IPS-15b (cell line): Measurements from ENCODE around the gene RAET1G.
"Not testable (repeated sequence)": the region's sequence is repeated elsewhere in the genome, so short reads cannot be mapped to it uniquely, and the experiment has no call there.

Experiments used
- H3K27me3 ChIP-seq: one replicate; pipeline ENCODE4 v1.6.1; 2013; ENCODE audit warnings: low read length; ENCODE audit not compliant: control insufficient read depth, insufficient read depth
- H3K36me3 ChIP-seq: one replicate; pipeline ENCODE4 v1.6.1; 2013; ENCODE audit warnings: low read length; ENCODE audit not compliant: control insufficient read depth, insufficient read depth
- H3K4me1 ChIP-seq: one replicate; pipeline ENCODE4 v1.6.1; 2013; ENCODE audit warnings: mild to moderate bottlenecking, low read length; ENCODE audit not compliant: control insufficient read depth, insufficient read depth
- H3K4me3 ChIP-seq: one replicate; pipeline ENCODE4 v1.5.1; 2013; ENCODE audit warnings: low read depth, low read length
- H3K9ac ChIP-seq: one replicate; pipeline ENCODE4 v1.6.1; 2013; ENCODE audit warnings: low read depth, mild to moderate bottlenecking, low read length
- H3K9me3 ChIP-seq: one replicate; pipeline ENCODE4 v1.6.1; 2013; ENCODE audit warnings: mild to moderate bottlenecking, low read length; ENCODE audit not compliant: control insufficient read depth, insufficient read depth

The RAET1G gene

GRCh38 chr6:149922642-149923326 is at the start of gene RAET1G:
TSS of gene RAET1G (minus strand) at chr6:149923121. CDS start at chr6:149923010, 111 bp downstream.
- no peaks in the 10 kb centered on the region for H3K9me3 ChIP-seq
- H3K27me3 ChIP-seq, result peaks cover 86% of the 10 kb centered on the region
- peak within 1 kb of the TSS; percentile 52 for H3K4me3 ChIP-seq
- H3K4me1 ChIP-seq, result no peaks in the 10 kb centered on the region
- H3K36me3 ChIP-seq, result no peaks in the 10 kb centered on the region
- no peak within 1 kb of the TSS for H3K9ac ChIP-seq

GRCh38 chr6:149969635-149970034 is 46.7 kb upstream of the RAET1G start:
- peaks cover 96% of the 10 kb centered on the region for H3K27me3 ChIP-seq
- no peaks in the 10 kb centered on the region for H3K9me3 ChIP-seq
- no peaks in the 10 kb centered on the region for H3K36me3 ChIP-seq

GRCh38 chr6:149968909-149969308 is 46.0 kb upstream of the RAET1G start:
- H3K9ac ChIP-seq, H3K4me3 ChIP-seq, H3K9me3 ChIP-seq, H3K36me3 ChIP-seq, H3K4me1 ChIP-seq: not testable (repeated sequence)
- H3K27me3 ChIP-seq, result peaks cover 96% of the 10 kb centered on the region

More at GRCh38 chr6:149969635-149970034, 46.7 kb upstream of the RAET1G start:
- Histone ChIP-seq H3K9ac (no peak overlapping the region), H3K4me3 (no peak overlapping the region), H3K4me1 (no peaks in the 10 kb centered on the region)

GRCh38 chr6:149967999-149968398 is 45.1 kb upstream of the RAET1G start:
- peaks cover 97% of the 10 kb centered on the region for H3K27me3 ChIP-seq
- not testable (repeated sequence) for H3K4me3 ChIP-seq, H3K9ac ChIP-seq, H3K36me3 ChIP-seq, H3K4me1 ChIP-seq, H3K9me3 ChIP-seq

- no peak overlapping the region for H3K4me3 ChIP-seq
- H3K4me1 ChIP-seq, result no peaks in the 10 kb centered on the region
- no peaks in the 10 kb centered on the region for H3K36me3 ChIP-seq
- H3K9ac ChIP-seq, result no peak overlapping the region
- H3K27me3 ChIP-seq, result peaks cover 97% of the 10 kb centered on the region
- no peaks in the 10 kb centered on the region for H3K9me3 ChIP-seq
These were observed 44.7 kb upstream of the RAET1G start for GRCh38 chr6:149967591-149967990.

GRCh38 chr6:149966319-149966718 is 43.4 kb upstream of the RAET1G start:
- not testable (repeated sequence) for H3K9ac ChIP-seq, H3K4me1 ChIP-seq, H3K4me3 ChIP-seq, H3K9me3 ChIP-seq, H3K36me3 ChIP-seq
- H3K27me3 ChIP-seq, result peaks cover 98% of the 10 kb centered on the region

GRCh38 chr6:149965194-149966020 is 42.5 kb upstream of the RAET1G start:
- Histone ChIP-seq H3K36me3 (no peaks in the 10 kb centered on the region), H3K4me1 (no peaks in the 10 kb centered on the region), H3K9ac (no peak overlapping the region), H3K9me3 (no peaks in the 10 kb centered on the region), H3K4me3 (peak overlapping the region; percentile 75), H3K27me3 (peaks cover 99% of the 10 kb centered on the region)

GRCh38 chr6:149964308-149965193 is 41.6 kb upstream of the RAET1G start:
- no peaks in the 10 kb centered on the region for H3K9me3 ChIP-seq
- H3K27me3 ChIP-seq, result peaks cover 98% of the 10 kb centered on the region
- H3K4me1 ChIP-seq, result no peaks in the 10 kb centered on the region
- H3K36me3 ChIP-seq, result no peaks in the 10 kb centered on the region
- peak overlapping the region; percentile 75 for H3K4me3 ChIP-seq
- H3K9ac ChIP-seq, result peak overlapping the region; percentile 54

GRCh38 chr6:149963462-149964307 is 40.8 kb upstream of the RAET1G start, which contains the start of gene ULBP1:
TSS of gene ULBP1 (plus strand) at chr6:149963943. CDS start at chr6:149964050, 107 bp downstream.
- peaks cover 97% of the 10 kb centered on the region for H3K27me3 ChIP-seq
- no peaks in the 10 kb centered on the region for H3K9me3 ChIP-seq
- no peaks in the 10 kb centered on the region for H3K4me1 ChIP-seq
- H3K4me3 ChIP-seq, result peak within 1 kb of the TSS; percentile 75
- no peaks in the 10 kb centered on the region for H3K36me3 ChIP-seq
- peak within 1 kb of the TSS; percentile 54 for H3K9ac ChIP-seq

GRCh38 chr6:149963212-149963461 is 40.2 kb upstream of the RAET1G start:
- Histone ChIP-seq H3K36me3 (no peaks in the 10 kb centered on the region), H3K4me1 (no peaks in the 10 kb centered on the region), H3K27me3 (peaks cover 94% of the 10 kb centered on the region), H3K4me3 (peak overlapping the region; percentile 75), H3K9me3 (no peaks in the 10 kb centered on the region), H3K9ac (no peak overlapping the region)
